GM23338 (cell line): ENCODE data around the gene LAMC3. TPM values are rescaled to one million over a fixed set of nuclear protein-coding genes. Genes with fewer than 3 reads are reported as not detected.

Experiments used
- ATAC-seq: fragments of 200-7000 bp; cut with Tn5 transposase; 3 replicates; pipeline ENCODE4 v1.9.1; 2020
- DNase-seq: peaks from one replicate; pipeline ENCODE4 v3.0.0-alpha.2; 2015; ENCODE audit warnings: low spot score
- H2AFZ ChIP-seq: fragments of 200-600 bp; sonication (generic); 2 replicates; pipeline ENCODE4 v1.8.0; 2016; ENCODE audit warnings: antibody characterized with exemption, mild to moderate bottlenecking, moderate library complexity
- H3F3A ChIP-seq: fragments of 200-600 bp; sonication (generic); replicated peaks from 2 replicates; pipeline ENCODE4 v1.8.0; 2017; ENCODE audit warnings: antibody characterized with exemption, mixed run types, low read depth
- H3K27ac ChIP-seq: fragments of 200-600 bp; sonication (generic); 2 replicates; pipeline ENCODE4 v1.6.1; 2016; ENCODE audit warnings: low read depth
- H3K27me3 ChIP-seq: fragments of 200-600 bp; sonication (generic); 2 replicates; pipeline ENCODE4 v1.8.0; 2016; ENCODE audit warnings: mild to moderate bottlenecking, mixed run types, moderate library complexity; ENCODE audit not compliant: insufficient read depth
- H3K36me3 ChIP-seq: fragments of 200-600 bp; sonication (generic); 2 replicates; pipeline ENCODE4 v1.8.0; 2016; ENCODE audit warnings: mild to moderate bottlenecking; ENCODE audit not compliant: insufficient read depth
- H3K4me1 ChIP-seq: fragments of 200-600 bp; sonication (generic); 2 replicates; pipeline ENCODE4 v1.8.0; 2016; ENCODE audit warnings: mild to moderate bottlenecking, moderate library complexity; ENCODE audit not compliant: insufficient read depth
- H3K4me2 ChIP-seq: fragments of 200-600 bp; sonication (generic); 2 replicates; pipeline ENCODE4 v1.7.1; 2017; ENCODE audit warnings: mixed run types
- H3K4me3 ChIP-seq: fragments of 200-600 bp; sonication (generic); 2 replicates; pipeline ENCODE4 v1.6.1; 2016; ENCODE audit warnings: mixed run types
- H3K79me2 ChIP-seq: fragments of 200-600 bp; sonication (generic); replicated peaks from 2 replicates; pipeline ENCODE4 v1.8.0; 2017; ENCODE audit warnings: mild to moderate bottlenecking; ENCODE audit not compliant: insufficient read depth
- H3K9me2 ChIP-seq: fragments of 200-600 bp; sonication (generic); 2 replicates; pipeline ENCODE4 v1.8.0; 2017; ENCODE audit not compliant: insufficient read depth
- H4K20me1 ChIP-seq: fragments of 200-600 bp; sonication (generic); replicated peaks from 2 replicates; pipeline ENCODE4 v1.8.0; 2017; ENCODE audit warnings: mild to moderate bottlenecking; ENCODE audit not compliant: insufficient read depth
- H3K27ac Mint-ChIP-seq: 2 replicates; pipeline ENCODE4 v1.8.0; 2020; ENCODE audit warnings: inconsistent platforms, mild to moderate bottlenecking, moderate library complexity, mixed read lengths
- H3K27me3 Mint-ChIP-seq: 3 replicates; pipeline ENCODE4 v1.8.0; 2022; ENCODE audit warnings: low read depth, mild to moderate bottlenecking, moderate library complexity, mixed read lengths, inconsistent platforms; ENCODE audit not compliant: insufficient read depth, poor library complexity
- H3K36me3 Mint-ChIP-seq: 3 replicates; pipeline ENCODE4 v1.8.0; 2021; ENCODE audit warnings: low read depth, mild to moderate bottlenecking, inconsistent platforms, moderate library complexity, mixed read lengths
- H3K4me1 Mint-ChIP-seq: 3 replicates; pipeline ENCODE4 v1.8.0; 2020; ENCODE audit warnings: mild to moderate bottlenecking, inconsistent platforms, mixed read lengths
- H3K4me3 Mint-ChIP-seq: 3 replicates; pipeline ENCODE4 v1.8.0; 2021; ENCODE audit warnings: moderate library complexity, mild to moderate bottlenecking, inconsistent platforms, mixed read lengths
- H3K9me3 Mint-ChIP-seq: 3 replicates; pipeline ENCODE4 v1.8.0; 2020; ENCODE audit warnings: moderate library complexity, mild to moderate bottlenecking, inconsistent platforms, mixed read lengths
- CREB1 ChIP-seq: fragments of 250-450 bp; sonication (Bioruptor Pico); IDR thresholded peaks from 2 replicates; pipeline ENCODE4 v1.5.0; 2020; ENCODE audit warnings: low read depth, mild to moderate bottlenecking, moderate library complexity
- EZH2 ChIP-seq: fragments of 200-600 bp; sonication (generic); IDR thresholded peaks from one replicate; pipeline ENCODE4 v1.8.0; 2017; ENCODE audit warnings: antibody characterized with exemption, mild to moderate bottlenecking, low read depth; ENCODE audit not compliant: unreplicated experiment
- EZH2phosphoT487 ChIP-seq: fragments of 200-600 bp; sonication (generic); IDR thresholded peaks from one replicate; pipeline ENCODE4 v1.8.1; 2018; ENCODE audit warnings: antibody characterized with exemption; ENCODE audit not compliant: unreplicated experiment
- JUNB ChIP-seq: IDR thresholded peaks from one replicate; pipeline ENCODE4 v1.6.1; 2016; ENCODE audit warnings: antibody characterized with exemption; ENCODE audit not compliant: unreplicated experiment
- NANOG ChIP-seq: IDR thresholded peaks from 2 replicates; pipeline ENCODE4 v1.6.1; 2016; ENCODE audit warnings: antibody characterized with exemption, borderline replicate concordance
- POLR2AphosphoS5 ChIP-seq: IDR thresholded peaks from 2 replicates; pipeline ENCODE4 v1.6.1; 2016; ENCODE audit warnings: antibody characterized with exemption, low read depth
- REST ChIP-seq: IDR thresholded peaks from one replicate; pipeline ENCODE4 v1.6.1; 2018; ENCODE audit warnings: antibody characterized with exemption; ENCODE audit not compliant: unreplicated experiment
- ZNF114 ChIP-seq: fragments of 250-450 bp; sonication (Bioruptor Pico); IDR thresholded peaks from 2 replicates; pipeline ENCODE4 v1.5.0; 2020; ENCODE audit warnings: mild to moderate bottlenecking, moderate library complexity
- ZNF331 ChIP-seq: fragments of 250-450 bp; sonication (Bioruptor Pico); IDR thresholded peaks from 2 replicates; pipeline ENCODE4 v1.5.0; 2020; ENCODE audit warnings: low read depth, mild to moderate bottlenecking, moderate library complexity
- ZNF462 ChIP-seq: fragments of 250-450 bp; sonication (Bioruptor Pico); IDR thresholded peaks from 2 replicates; pipeline ENCODE4 v1.5.0; 2020; ENCODE audit warnings: mild to moderate bottlenecking, moderate library complexity
- polyA plus RNA-seq: library from polyadenylated mRNA; unstranded; fragments of >200 nt; fragmentation: Nextera tagmentation; extraction: Ambion mirVana; gene quantifications from 2 replicates; pipeline ENCODE4 v1.2.1, GENCODE V29; 2016
- total RNA-seq: library from RNA; depleted of rRNA; stranded (reverse); fragments of >200 nt; shearing (Covaris generic); gene quantifications from 2 replicates; pipeline ENCODE4 v1.2.3, GENCODE V29; 2014
- TF ChIP-seq, protein P1 (sequence below): IDR thresholded peaks from 2 replicates; pipeline ENCODE4 v1.6.1; 2016; ENCODE audit warnings: antibody characterized with exemption
- TF ChIP-seq, protein P2 (sequence below), 2 experiments: fragments of 200-600 bp in 1 of 2; sonication (generic) in 1 of 2; conservative IDR thresholded peaks; 2 replicates each; pipeline versions ENCODE4 v1.5.1 to v1.6.1; 2016 to 2017; ENCODE audit warnings: antibody characterized with exemption in 2 of 2, low read depth in 2 of 2, mild to moderate bottlenecking in 2 of 2, moderate library complexity in 1 of 2

The LAMC3 gene
- total and polyA plus RNA-seq, 2 experiments from 2014 or later, result 9.0 to 27.4 TPM

DNA sequence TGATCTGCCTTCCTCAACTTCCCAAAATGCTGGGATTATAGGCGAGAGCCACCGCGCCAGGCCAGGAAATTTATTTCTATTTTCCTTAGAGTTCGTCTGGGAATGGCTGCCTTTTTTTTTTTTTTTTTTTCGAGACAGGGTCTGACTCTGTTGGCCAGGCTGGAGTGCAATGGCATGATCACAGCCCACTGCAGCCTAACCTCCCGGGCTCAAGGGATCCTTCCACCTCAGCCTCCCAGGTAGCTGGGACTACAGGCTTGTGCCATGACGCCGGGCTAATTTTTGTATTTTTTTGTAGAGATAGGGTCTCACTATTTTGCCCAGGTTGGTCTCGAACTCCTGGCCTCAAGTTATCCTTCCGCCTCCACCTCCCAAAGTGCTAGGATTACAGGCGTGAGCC, 888 bp upstream of the LAMC3 start:
- Mint-ChIP-seq H3K27ac (no peak overlapping the region), H3K36me3 (no peaks in the 10 kb centered on the region), H3K4me1 (peaks cover 21% of the 10 kb centered on the region), H3K27me3 (peaks cover 27% of the 10 kb centered on the region), H3K9me3 (peaks cover 3% of the 10 kb centered on the region; the same call in 1 of the 3 replicates), H3K4me3 (peak overlapping the region; percentile 65; the same call in 1 of the 3 replicates)
- Histone ChIP-seq H3K4me1 (peaks cover 22% of the 10 kb centered on the region), H3K36me3 (no peaks in the 10 kb centered on the region), H4K20me1 (no peaks in the 10 kb centered on the region), H3K4me2 (no peak overlapping the region), H3K79me2 (peaks cover 19% of the 10 kb centered on the region), H3K27me3 (peaks cover 12% of the 10 kb centered on the region), H3K4me3 (no peak overlapping the region), H3F3A (no peaks in the 10 kb centered on the region; the same call in 1 of the 2 replicates), H3K27ac (no peak overlapping the region), H3K9me2 (no peaks in the 10 kb centered on the region), H2AFZ (no peak overlapping the region)
- TF ChIP-seq, protein P1, sequence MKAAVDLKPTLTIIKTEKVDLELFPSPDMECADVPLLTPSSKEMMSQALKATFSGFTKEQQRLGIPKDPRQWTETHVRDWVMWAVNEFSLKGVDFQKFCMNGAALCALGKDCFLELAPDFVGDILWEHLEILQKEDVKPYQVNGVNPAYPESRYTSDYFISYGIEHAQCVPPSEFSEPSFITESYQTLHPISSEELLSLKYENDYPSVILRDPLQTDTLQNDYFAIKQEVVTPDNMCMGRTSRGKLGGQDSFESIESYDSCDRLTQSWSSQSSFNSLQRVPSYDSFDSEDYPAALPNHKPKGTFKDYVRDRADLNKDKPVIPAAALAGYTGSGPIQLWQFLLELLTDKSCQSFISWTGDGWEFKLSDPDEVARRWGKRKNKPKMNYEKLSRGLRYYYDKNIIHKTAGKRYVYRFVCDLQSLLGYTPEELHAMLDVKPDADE, result no peak
- TF ChIP-seq, protein P2, sequence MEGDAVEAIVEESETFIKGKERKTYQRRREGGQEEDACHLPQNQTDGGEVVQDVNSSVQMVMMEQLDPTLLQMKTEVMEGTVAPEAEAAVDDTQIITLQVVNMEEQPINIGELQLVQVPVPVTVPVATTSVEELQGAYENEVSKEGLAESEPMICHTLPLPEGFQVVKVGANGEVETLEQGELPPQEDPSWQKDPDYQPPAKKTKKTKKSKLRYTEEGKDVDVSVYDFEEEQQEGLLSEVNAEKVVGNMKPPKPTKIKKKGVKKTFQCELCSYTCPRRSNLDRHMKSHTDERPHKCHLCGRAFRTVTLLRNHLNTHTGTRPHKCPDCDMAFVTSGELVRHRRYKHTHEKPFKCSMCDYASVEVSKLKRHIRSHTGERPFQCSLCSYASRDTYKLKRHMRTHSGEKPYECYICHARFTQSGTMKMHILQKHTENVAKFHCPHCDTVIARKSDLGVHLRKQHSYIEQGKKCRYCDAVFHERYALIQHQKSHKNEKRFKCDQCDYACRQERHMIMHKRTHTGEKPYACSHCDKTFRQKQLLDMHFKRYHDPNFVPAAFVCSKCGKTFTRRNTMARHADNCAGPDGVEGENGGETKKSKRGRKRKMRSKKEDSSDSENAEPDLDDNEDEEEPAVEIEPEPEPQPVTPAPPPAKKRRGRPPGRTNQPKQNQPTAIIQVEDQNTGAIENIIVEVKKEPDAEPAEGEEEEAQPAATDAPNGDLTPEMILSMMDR (conservative IDR thresholded peaks at IDR 0.05; ENCODE audit: low read depth in 2 of 2), result no peak
- TF ChIP-seq JUNB, result no peak
- TF ChIP-seq ZNF462, result no peak
- TF ChIP-seq ZNF114 (CRISPR knock-in tag), result no peak
- no peak for TF ChIP-seq REST
- no peak for TF ChIP-seq POLR2AphosphoS5
- no peak for TF ChIP-seq EZH2
- TF ChIP-seq ZNF331 (CRISPR knock-in tag), result no peak
- no peak for TF ChIP-seq EZH2phosphoT487
- no peak for TF ChIP-seq CREB1
- TF ChIP-seq NANOG, result no peak
- DNase-seq, result no peak
- no peak for ATAC-seq
